Activated CD8-positive, alpha-beta memory T cell treated with anti-CD3 and anti-CD28 coated beads for 24 hours (primary cell): ENCODE data around the gene EFCAB8.

Source experiments
- DNase-seq: peaks from one replicate; pipeline ENCODE4 v3.0.0-alpha.2; 2020

EFCAB8 gene

GRCh38 chr20:32989507-32990283 lies 131.0 kb downstream of the EFCAB8 start:
- DNase-seq: no peak

- DNase-seq: no peak
Measured at GRCh38 chr20:32990426-32990825, 131.7 kb downstream of the EFCAB8 start.

GRCh38 chr20:32991383-32991782 lies 132.7 kb downstream of the EFCAB8 start:
- no peak for DNase-seq

- DNase-seq: no peak
Measured at GRCh38 chr20:32991792-32992641, 133.3 kb downstream of the EFCAB8 start.

DNA sequence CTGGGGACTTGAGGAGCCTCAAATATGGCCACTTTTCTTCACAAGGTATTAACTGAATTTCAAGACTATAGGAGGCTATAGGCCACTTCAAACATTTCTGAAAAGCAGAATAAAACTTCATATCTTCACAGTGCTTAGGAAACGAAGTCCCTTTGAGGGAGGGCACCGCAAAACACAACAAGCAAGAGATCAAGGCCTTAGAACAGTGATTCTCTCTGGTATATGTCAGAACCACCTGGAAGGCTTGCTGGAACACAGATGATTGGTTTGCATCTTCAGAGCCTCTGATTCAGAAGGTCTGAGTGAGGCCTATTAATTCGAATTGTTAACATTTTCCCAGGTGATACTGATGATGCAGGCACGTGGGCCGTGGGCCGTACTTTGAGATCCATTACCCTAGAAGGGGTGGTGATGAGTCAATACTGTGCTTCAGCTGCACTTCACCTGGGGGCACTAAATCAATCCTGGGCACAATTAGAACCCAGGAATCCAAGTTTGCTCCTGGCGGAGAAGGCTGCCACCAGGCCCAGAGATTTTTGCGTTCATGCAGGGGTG lies 134.8 kb downstream of the EFCAB8 start:
- no peak for DNase-seq

GRCh38 chr20:32995802-32996201 lies 137.1 kb downstream of the EFCAB8 start:
- no peak for DNase-seq

- DNase-seq: no peak
Measured at GRCh38 chr20:32997431-32997830, 138.7 kb downstream of the EFCAB8 start.

DNA sequence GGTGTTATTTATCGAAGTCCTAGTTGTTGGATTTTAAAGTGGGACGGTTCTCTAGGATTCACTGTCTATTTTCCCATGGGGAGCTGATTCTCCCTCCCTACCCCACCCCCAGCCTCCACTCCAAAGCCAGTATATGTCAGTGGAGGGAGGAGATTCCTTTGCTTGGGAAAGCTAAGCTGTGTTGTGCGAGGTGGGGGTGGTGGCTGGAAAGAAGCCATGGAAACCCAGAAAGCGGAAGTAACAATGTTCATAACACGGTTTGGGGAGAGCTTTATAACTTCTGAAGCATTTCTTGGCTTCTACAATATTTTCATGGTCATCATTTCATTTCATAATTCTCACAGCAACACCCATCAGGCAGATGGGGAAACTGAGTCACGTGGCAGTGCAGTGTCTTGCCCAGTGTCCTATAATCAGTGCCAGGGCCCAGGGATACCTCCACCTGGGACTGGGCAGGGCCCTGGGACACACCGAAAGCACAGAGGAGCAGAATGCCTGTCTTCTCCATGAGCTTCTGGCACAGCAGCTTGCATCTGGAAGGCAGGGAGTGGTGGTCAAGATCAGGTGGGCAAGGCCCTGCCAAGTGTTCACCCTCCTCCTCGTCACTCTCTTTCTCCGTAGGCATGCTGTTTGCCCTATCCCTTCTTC lies 141.0 kb downstream of the EFCAB8 start:
- no peak for DNase-seq

DNA sequence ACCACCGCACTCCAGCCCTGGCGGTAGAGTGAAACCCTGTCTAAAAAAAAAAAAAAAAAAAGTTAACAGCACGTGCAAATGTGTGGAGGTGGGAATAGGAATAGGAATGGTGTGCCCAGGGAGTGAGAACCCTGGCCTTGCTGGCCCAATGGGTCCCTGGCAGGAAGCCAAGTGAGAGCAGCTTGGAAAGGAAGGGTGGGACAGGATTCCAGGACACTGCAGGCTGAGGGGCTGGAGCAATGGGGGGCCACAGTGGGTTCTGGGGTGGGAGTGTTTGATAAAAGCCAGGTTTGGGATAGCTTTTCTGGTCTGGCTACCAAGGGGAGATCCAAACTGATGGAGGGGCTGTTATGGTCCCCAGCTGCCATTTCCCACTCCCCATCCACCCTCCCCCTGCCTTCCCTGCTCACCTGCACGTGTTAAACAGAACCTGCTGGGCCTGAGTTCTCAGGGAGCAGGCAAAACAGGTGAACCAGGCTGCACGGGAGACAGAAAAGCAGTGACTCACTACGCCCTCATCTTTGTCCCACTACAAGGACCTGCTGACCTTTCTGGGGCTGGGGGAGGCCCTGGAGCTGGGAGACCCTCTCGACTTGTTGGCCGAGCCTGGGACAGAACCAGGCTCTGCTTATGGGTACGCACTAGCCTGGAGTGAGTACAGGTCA lies 142.2 kb downstream of the EFCAB8 start:
- DNase-seq: no peak

- no peak for DNase-seq
Measured at GRCh38 chr20:33002087-33002808, 143.5 kb downstream of the EFCAB8 start.

DNA sequence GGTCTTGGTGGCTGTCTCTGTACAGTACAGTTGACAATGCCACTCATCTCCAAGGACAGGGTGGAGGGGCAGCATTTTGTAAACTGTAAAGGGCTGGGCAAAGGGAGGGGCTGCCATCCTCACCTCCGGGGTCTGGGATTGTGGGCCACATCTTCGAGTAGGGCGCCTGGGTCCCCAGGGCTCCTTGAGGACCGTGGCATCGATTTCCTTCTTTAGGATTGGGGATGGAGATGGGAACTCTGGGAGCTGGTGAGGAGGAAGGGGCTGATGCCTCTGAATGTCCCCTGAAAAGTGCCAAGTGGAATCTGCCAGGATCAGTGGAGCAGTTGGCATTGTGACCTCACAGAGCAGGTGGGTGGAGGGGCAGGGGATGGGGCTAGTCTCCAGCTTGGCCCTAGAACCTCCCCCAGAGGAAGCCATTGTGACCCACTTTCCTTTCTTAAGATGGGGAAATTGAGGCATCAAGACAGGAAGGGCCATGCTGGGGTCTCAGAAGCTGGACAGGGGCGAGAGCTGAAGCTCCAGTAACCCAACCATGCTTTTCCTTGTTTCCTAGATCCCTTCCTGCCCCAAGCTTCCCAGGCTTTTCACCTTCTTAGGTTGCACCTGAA lies 145.5 kb downstream of the EFCAB8 start, which contains the start of gene SUN5:
TSS of gene SUN5 (minus strand) at position 293 of the 611 bp plus-strand sequence. CDS start at position 200, 93 bp downstream.
- no peak for DNase-seq

DNA sequence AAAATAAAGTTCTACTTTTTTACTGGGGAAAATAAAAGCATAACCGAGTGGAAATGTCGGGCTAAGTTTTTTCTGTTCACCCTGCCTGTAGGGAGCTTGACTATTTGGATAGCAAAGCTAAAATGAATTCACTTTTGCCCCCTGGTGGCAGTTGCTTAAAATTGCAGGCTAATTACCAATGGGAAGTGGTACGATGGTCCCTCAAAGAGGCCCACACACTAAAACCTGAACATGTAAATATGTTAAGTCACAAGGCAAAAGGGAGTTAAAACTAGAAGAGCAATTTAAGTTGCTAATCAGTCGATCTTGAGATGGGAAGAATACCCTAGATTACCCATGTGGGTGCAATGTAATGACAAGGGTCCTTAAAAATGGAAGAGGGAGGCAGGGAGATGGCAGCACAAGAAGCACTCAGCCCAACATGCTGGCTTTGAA lies 146.4 kb downstream of the EFCAB8 start:
- no peak for DNase-seq

DNA sequence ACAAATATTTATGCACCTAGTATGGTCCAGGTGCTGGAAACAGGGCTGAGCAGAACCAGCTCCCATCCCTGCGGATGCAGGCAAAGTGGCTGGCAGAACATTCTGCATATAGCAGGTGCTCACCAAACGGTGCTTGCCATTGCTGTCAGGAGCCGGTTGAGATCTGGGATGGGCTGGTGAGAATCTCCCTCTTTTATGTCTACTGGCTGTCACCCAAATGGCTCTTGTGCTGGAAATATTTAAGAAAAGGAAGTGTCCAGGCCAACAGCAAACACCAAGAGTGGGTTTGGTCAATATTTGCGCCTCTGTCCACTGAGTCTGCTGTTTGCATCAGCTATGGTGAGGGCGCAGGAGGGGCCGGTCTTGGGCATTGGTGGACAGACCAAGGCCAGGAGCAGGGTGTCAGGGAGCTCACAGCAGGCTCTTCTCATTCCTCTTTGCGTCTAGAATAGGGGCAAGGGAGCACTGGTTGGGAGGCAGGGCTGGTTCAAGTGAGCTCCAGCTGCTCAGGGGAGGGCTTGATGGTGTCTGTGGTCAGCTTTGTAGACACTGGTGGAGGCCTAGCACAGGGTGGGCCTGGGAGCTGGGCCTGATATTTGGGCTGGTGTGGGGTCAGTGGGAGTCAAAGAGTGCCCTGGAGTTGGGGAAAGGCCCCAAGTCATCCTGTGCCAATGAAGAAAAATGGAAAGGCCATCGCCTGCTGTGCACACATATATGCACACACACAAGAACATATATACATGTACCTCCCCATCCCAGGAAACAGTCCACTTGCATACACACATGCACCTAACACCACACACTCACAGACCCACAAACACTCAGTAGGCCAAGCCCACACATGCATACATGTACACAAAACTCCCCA lies 147.4 kb downstream of the EFCAB8 start:
- DNase-seq: no peak

DNA sequence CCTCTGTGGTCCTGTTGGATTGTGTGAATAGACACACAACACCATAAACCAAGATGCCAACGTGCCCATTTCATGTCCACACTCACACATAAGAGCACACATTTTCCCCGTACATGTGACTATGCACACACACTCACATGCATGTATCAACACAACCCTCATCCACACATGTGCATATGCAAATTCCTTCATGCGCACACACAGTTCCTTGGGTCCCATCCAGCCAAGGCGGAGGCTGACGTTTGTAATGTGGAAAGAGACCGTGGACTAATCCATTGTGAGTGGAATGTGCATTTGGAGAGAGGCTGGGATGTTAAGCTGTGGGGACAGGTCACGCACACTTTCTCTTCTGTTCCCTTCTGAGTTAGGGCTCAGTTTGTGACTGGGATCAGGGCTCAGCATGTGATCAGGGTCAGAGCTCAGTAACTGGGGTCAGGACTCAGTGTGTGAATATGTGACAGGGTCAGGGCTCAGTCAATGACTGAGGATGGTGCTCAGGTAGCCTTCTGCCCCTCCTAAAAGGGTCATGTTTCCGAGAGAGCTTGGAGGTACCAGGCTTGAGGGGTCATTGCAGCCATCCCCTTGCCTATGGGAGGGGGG lies 148.2 kb downstream of the EFCAB8 start:
- no peak for DNase-seq

GRCh38 chr20:33007376-33008335 lies 148.9 kb downstream of the EFCAB8 start, which contains the start of gene BPIFB2:
BPIFB2 (plus strand) TSS chr20:33007704; CDS start chr20:33008575, 871 bp downstream.
- no peak for DNase-seq

- no peak for DNase-seq
Measured at GRCh38 chr20:33008336-33009213, 149.9 kb downstream of the EFCAB8 start.
